H1 (cell line): ENCODE data around the gene PRR22. TPM values are rescaled to one million over a fixed set of nuclear protein-coding genes. Genes with fewer than 3 reads are reported as not detected.

ENCODE experiments used
- CTCF ChIA-PET: fragments of 300-600 bp; sonication (Branson Sonifier 250); formaldehyde crosslinking; loops from one replicate; lab custom pipeline; 2021; ENCODE audit not compliant: partially characterized antibody; lab: Charles Lee
- POLR2A ChIA-PET: fragments of 300-600 bp; sonication (Branson Sonifier 250); formaldehyde crosslinking; loops from one replicate; lab custom pipeline; 2021; ENCODE audit warnings: inconsistent platforms; ENCODE audit not compliant: partially characterized antibody; lab: Charles Lee
- DNase-seq, 2 experiments: peaks; one replicate each; pipeline versions ENCODE4 v3.0.0 to v3.0.0-alpha.2; 2010 to 2022; ENCODE audit warnings: low spot score in 2 of 2, low read depth in 1 of 2, mixed read lengths in 1 of 2
- FAIRE-seq: peaks from 2 replicates; lab custom pipeline; 2011; peaks lifted over from hg19 to GRCh38; lab: Jason Lieb, UNC
- H2AFZ ChIP-seq: 2 replicates; pipeline ENCODE4 v1.8.1; 2012; ENCODE audit warnings: low read length, inconsistent platforms
- H2AK5ac ChIP-seq: 2 replicates; pipeline ENCODE4 v1.6.1; 2013; ENCODE audit warnings: low read depth, low read length
- H2BK120ac ChIP-seq: replicated peaks from 2 replicates; pipeline ENCODE3; 2013; ENCODE audit warnings: low read depth, low read length, inconsistent platforms
- H2BK12ac ChIP-seq: 2 replicates; pipeline ENCODE4 v1.6.1; 2013; ENCODE audit warnings: low read depth, low read length
- H2BK15ac ChIP-seq: 2 replicates; pipeline ENCODE4 v1.6.1; 2013; ENCODE audit warnings: low read length
- H2BK20ac ChIP-seq: 2 replicates; pipeline ENCODE4 v1.6.1; 2013; ENCODE audit warnings: low read length
- H2BK5ac ChIP-seq: 2 replicates; pipeline ENCODE4 v1.6.1; 2013; ENCODE audit warnings: low read depth, low read length
- H3K14ac ChIP-seq: 2 replicates; pipeline ENCODE4 v1.6.1; 2013; ENCODE audit warnings: inconsistent platforms; ENCODE audit not compliant: insufficient read length
- H3K18ac ChIP-seq: 2 replicates; pipeline ENCODE4 v1.6.1; 2013; ENCODE audit warnings: low read length; ENCODE audit errors: extremely low read depth
- H3K23ac ChIP-seq: 2 replicates; pipeline ENCODE4 v1.6.1; 2013; ENCODE audit warnings: inconsistent platforms; ENCODE audit not compliant: insufficient read length
- H3K23me2 ChIP-seq: 2 replicates; pipeline ENCODE4 v1.6.1; 2013; ENCODE audit warnings: low read depth, low read length
- H3K27ac ChIP-seq: 2 replicates; pipeline ENCODE4 v1.6.1; 2011; ENCODE audit warnings: low read depth, low read length, inconsistent platforms
- H3K27me3 ChIP-seq, 4 experiments: replicated peaks in 1 of 4; 1 replicate in 1 of 4; 2 replicates in 3 of 4; pipeline versions ENCODE4 v1.6.1 to v1.8.1; 2011 to 2013; ENCODE audit warnings: low read length in 3 of 4, mild to moderate bottlenecking in 3 of 4, inconsistent platforms in 2 of 4, mixed read lengths in 2 of 4, moderate library complexity in 1 of 4; ENCODE audit not compliant: control insufficient read depth in 3 of 4, insufficient read depth in 3 of 4; ENCODE audit errors: extremely low read depth in 1 of 4
- H3K36me3 ChIP-seq, 4 experiments: 2 replicates each; pipeline versions ENCODE4 v1.6.1 to v1.8.1; 2011 to 2013; ENCODE audit warnings: mild to moderate bottlenecking in 4 of 4, low read length in 3 of 4, moderate library complexity in 2 of 4, control low read depth in 1 of 4, inconsistent platforms in 1 of 4; ENCODE audit not compliant: insufficient read depth in 4 of 4, control insufficient read depth in 2 of 4
- H3K4ac ChIP-seq: replicated peaks from 2 replicates; pipeline ENCODE3; 2013; ENCODE audit warnings: low read length, low read depth, mixed read lengths, inconsistent platforms; ENCODE audit not compliant: insufficient read length
- H3K4me1 ChIP-seq, 4 experiments: replicated peaks in 1 of 4; 1 replicate in 1 of 4; 2 replicates in 3 of 4; pipeline versions ENCODE4 v1.6.1 to v1.8.1; 2011 to 2013; ENCODE audit warnings: low read length in 3 of 4, inconsistent platforms in 2 of 4, mixed read lengths in 1 of 4; ENCODE audit not compliant: insufficient read depth in 4 of 4, control insufficient read depth in 3 of 4
- H3K4me2 ChIP-seq, 2 experiments: 2 replicates each; pipeline versions ENCODE4 v1.6.1 to v1.8.1; 2011 to 2013; ENCODE audit warnings: low read depth in 2 of 2, low read length in 2 of 2, control low read depth in 1 of 2, inconsistent platforms in 1 of 2, mild to moderate bottlenecking in 1 of 2; ENCODE audit not compliant: insufficient read depth in 1 of 2
- H3K4me3 ChIP-seq, 4 experiments: fragments of 200-600, 300-600 bp in 1 of 4; sonication (generic), shearing (Covaris generic), sonication (Bioruptor Twin) in 1 of 4; 2 replicates each; pipeline versions ENCODE4 v1.5.1 to v1.8.1; 2011 to 2016; ENCODE audit warnings: low read length in 4 of 4, low read depth in 3 of 4, control low read depth in 2 of 4, inconsistent platforms in 2 of 4, mild to moderate bottlenecking in 2 of 4, mixed read lengths in 1 of 4, moderate library complexity in 1 of 4; ENCODE audit not compliant: insufficient read depth in 2 of 4; ENCODE audit errors: extremely low read depth in 1 of 4
- H3K56ac ChIP-seq: replicated peaks from 2 replicates; pipeline ENCODE3; 2013; ENCODE audit warnings: low read depth, mild to moderate bottlenecking, mixed read lengths, low read length, inconsistent platforms; ENCODE audit not compliant: insufficient read length
- H3K79me1 ChIP-seq: 2 replicates; pipeline ENCODE4 v1.6.1; 2013; ENCODE audit warnings: low read depth, low read length, control low read depth
- H3K79me2 ChIP-seq, 2 experiments: 2 replicates each; pipeline versions ENCODE4 v1.6.1 to v1.8.1; 2012 to 2013; ENCODE audit warnings: low read length in 2 of 2, mild to moderate bottlenecking in 2 of 2, inconsistent platforms in 1 of 2; ENCODE audit not compliant: insufficient read depth in 2 of 2, control insufficient read depth in 1 of 2
- H3K9ac ChIP-seq, 4 experiments: replicated peaks in 1 of 4; 1 replicate in 1 of 4; 2 replicates in 3 of 4; pipeline versions ENCODE4 v1.6.1 to v1.8.1; 2011 to 2013; ENCODE audit warnings: low read depth in 3 of 4, low read length in 3 of 4, control low read depth in 2 of 4, mild to moderate bottlenecking in 2 of 4, moderate library complexity in 2 of 4, inconsistent platforms in 1 of 4; ENCODE audit errors: extremely low read depth in 1 of 4
- H3K9me3 ChIP-seq, 2 experiments: 2 replicates each; pipeline versions ENCODE4 v1.6.1 to v1.8.1; 2012 to 2013; ENCODE audit warnings: mild to moderate bottlenecking in 2 of 2, moderate library complexity in 2 of 2, control low read depth in 1 of 2, inconsistent platforms in 1 of 2, low read depth in 1 of 2, low read length in 1 of 2, mixed read lengths in 1 of 2; ENCODE audit not compliant: insufficient read depth in 2 of 2
- H4K20me1 ChIP-seq, 2 experiments: replicated peaks in 1 of 2; 2 replicates each; pipeline versions ENCODE3 to v1.8.1; 2011 to 2013; ENCODE audit warnings: inconsistent platforms in 2 of 2, low read length in 2 of 2, mild to moderate bottlenecking in 1 of 2; ENCODE audit not compliant: insufficient read depth in 2 of 2, control insufficient read depth in 1 of 2
- H4K5ac ChIP-seq: 2 replicates; pipeline ENCODE4 v1.6.1; 2013; ENCODE audit warnings: low read length, low read depth, mixed read lengths, inconsistent platforms; ENCODE audit not compliant: insufficient read length
- H4K8ac ChIP-seq: 2 replicates; pipeline ENCODE4 v1.8.0; 2013; ENCODE audit warnings: mild to moderate bottlenecking, moderate library complexity, low read length, inconsistent platforms; ENCODE audit not compliant: insufficient read depth; ENCODE audit errors: extremely low read depth
- H4K91ac ChIP-seq: replicated peaks from 2 replicates; pipeline ENCODE3; 2013; ENCODE audit warnings: low read length, mixed read lengths, inconsistent platforms; ENCODE audit not compliant: insufficient read length
- ASH2L ChIP-seq: fragments of 200-600, 300-600 bp; sonication (generic); IDR thresholded peaks from one replicate; pipeline ENCODE4 v1.7.1; 2017; ENCODE audit warnings: low read length
- HDAC2 ChIP-seq, 2 experiments: fragments of 300-600 bp in 1 of 2; sonication (generic) in 1 of 2; IDR thresholded peaks; 2 replicates each; pipeline ENCODE4 v1.6.1; 2011 to 2012; ENCODE audit warnings: low read depth in 2 of 2, low read length in 2 of 2, mild to moderate bottlenecking in 2 of 2, moderate library complexity in 2 of 2, borderline replicate concordance in 1 of 2, inconsistent platforms in 1 of 2
- NANOG ChIP-seq: IDR thresholded peaks from 2 replicates; pipeline ENCODE4 v1.6.1; 2011; ENCODE audit warnings: low read length, low read depth, mild to moderate bottlenecking, inconsistent platforms; ENCODE audit not compliant: insufficient read depth, poor library complexity, severe bottlenecking
- NRF1 ChIP-seq: IDR thresholded peaks from 2 replicates; pipeline ENCODE4 v1.6.1; 2011; ENCODE audit warnings: mild to moderate bottlenecking, low read depth, low read length, improper control_type of control experiment
- POLR2A ChIP-seq, 2 experiments: IDR thresholded peaks; 1 replicate in 1 of 2; 2 replicates in 1 of 2; pipeline ENCODE4 v1.6.1; 2011; ENCODE audit warnings: low read depth in 2 of 2, low read length in 2 of 2, mild to moderate bottlenecking in 2 of 2; ENCODE audit errors: control extremely low read depth in 1 of 2
- RXRA ChIP-seq: IDR thresholded peaks from 2 replicates; pipeline ENCODE4 v1.6.1; 2011; ENCODE audit warnings: low read depth, mild to moderate bottlenecking, low read length, moderate library complexity; ENCODE audit not compliant: insufficient read depth
- SP4 ChIP-seq: IDR thresholded peaks from 2 replicates; pipeline ENCODE4 v1.6.1; 2012; ENCODE audit warnings: low read length, inconsistent platforms
- SUZ12 ChIP-seq: fragments of 200-600 bp; sonication (generic); IDR thresholded peaks from 2 replicates; pipeline ENCODE4 v1.6.1; 2012; ENCODE audit warnings: mild to moderate bottlenecking, inconsistent platforms, low read length, moderate library complexity, mixed read lengths
- YY1 ChIP-seq: IDR thresholded peaks from 2 replicates; pipeline ENCODE4 v1.6.1; 2011; ENCODE audit warnings: low read depth, mild to moderate bottlenecking, low read length
- WGBS, 2 experiments: shearing (Covaris generic) in 1 of 2; methylation state at CpG; one replicate each; pipeline versions ENCODE4 v1.1.6 to v1.1.7; 2013 to 2015; ENCODE audit warnings: low lambda C conversion rate in 2 of 2, mixed read lengths in 2 of 2, inconsistent platforms in 1 of 2, low coverage in 1 of 2, missing lambda C conversion rate in 1 of 2; ENCODE audit not compliant: insufficient replicate concordance in 2 of 2, insufficient coverage in 1 of 2, insufficient read length in 1 of 2; ENCODE audit errors: extremely low coverage in 1 of 2, missing lambda C conversion rate in 1 of 2; 5-methylcytosine and 5-hydroxymethylcytosine counted together
- polyA plus RNA-seq, 7 experiments: library from polyadenylated mRNA; depleted of rRNA in 3 of 7; stranded (reverse) in 5 of 7; unstranded in 2 of 7; fragments of >200 nt in 5 of 7; fragments of 200-250 nt in 2 of 7; gene quantifications; 1 replicate in 5 of 7; 2 replicates in 1 of 7; 4 replicates in 1 of 7; pipeline versions ENCODE4 v1.2.1 to v1.2.3, GENCODE V29; 2011 to 2013; ENCODE audit warnings: missing spikeins in 2 of 7, mixed read lengths in 2 of 7
- total RNA-seq: library from RNA; stranded (reverse); fragmentation: NEBNext Ultra II Directional; extraction: Animal tissue kit (Norgen Biotek cat#: 25700); gene quantifications from 2 replicates; pipeline ENCODE4 v1.2.1, GENCODE V29; 2021

The PRR22 gene
- total and polyA plus RNA-seq, 2 of the 8 experiments (the other 6 are each of a cell fraction or from before 2014, with no cell fraction given), result 1.9 to 2.1 TPM

DNA sequence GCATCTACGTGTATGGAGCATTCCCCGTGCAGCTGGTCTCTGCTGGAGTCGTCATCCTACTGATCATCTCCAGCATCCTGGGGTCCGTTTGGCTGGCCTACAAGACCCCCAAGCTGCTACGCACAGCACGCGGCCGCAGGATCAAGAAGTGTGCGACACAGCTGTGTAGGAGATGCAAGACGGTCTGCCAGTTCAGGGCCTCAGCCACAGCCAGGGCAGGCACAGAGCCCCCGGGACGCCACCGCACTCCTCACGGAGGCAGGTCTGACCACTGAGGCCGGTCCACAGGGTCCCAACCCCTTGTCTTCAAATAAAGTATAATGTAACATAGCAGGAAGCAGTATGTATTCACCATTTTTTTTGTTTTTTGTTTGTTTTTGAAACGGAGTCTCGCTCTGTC lies 6.1 kb downstream of the PRR22 start:
- no peak overlapping the region for H2BK12ac ChIP-seq
- no peak overlapping the region for H4K8ac ChIP-seq
- ChIA-PET POLR2A (interaction anchor here (1.3 to 4.6 kb wide), 2 partner anchors 12 to 87 kb away, joined by 4 to 32 read pairs; partner anchors contain the start of gene DUS3L), CTCF (no interaction called here)
- H4K5ac ChIP-seq, result no peak overlapping the region
- no peaks in the 10 kb centered on the region for H3K23me2 ChIP-seq
- no peaks in the 10 kb centered on the region for H3K79me2 ChIP-seq
- H3K4me2 ChIP-seq, result no peak overlapping the region
- H3K18ac ChIP-seq, result no peak overlapping the region
- DNase-seq, result no peak
- no peak overlapping the region for H3K4me3 ChIP-seq
- H2BK20ac ChIP-seq, result no peak overlapping the region
- H3K79me1 ChIP-seq, result no peaks in the 10 kb centered on the region
- no peak overlapping the region for H3K9ac ChIP-seq
- H3K27ac ChIP-seq, result no peak overlapping the region
- H3K56ac ChIP-seq, result no peak overlapping the region
- WGBS, 2 experiments, result 92% methylated on average over 17 of the region's 17 CpGs; no CpG with 5 or more reads in 1 of the 2 experiments
- no peaks in the 10 kb centered on the region; a peak in 2 of 7 replicates for H3K27me3 ChIP-seq
- no peaks in the 10 kb centered on the region for H3K9me3 ChIP-seq
- H4K91ac ChIP-seq, result no peak overlapping the region
- no peak overlapping the region for H3K23ac ChIP-seq
- no peak overlapping the region for H3K4ac ChIP-seq
- peaks cover 0 to 1% of the 10 kb centered on the region in 2 experiments for H4K20me1 ChIP-seq
- FAIRE-seq, result no peak
- no peaks in the 10 kb centered on the region for H3K4me1 ChIP-seq
- TF ChIP-seq POLR2A (IDR thresholded peaks at IDR 0.05; ENCODE audit: control extremely low read depth in 1 of 2, low read depth in 2 of 2, low read length in 2 of 2) (no peak), HDAC2 (IDR thresholded peaks at IDR 0.05; ENCODE audit: borderline replicate concordance in 1 of 2, low read depth in 2 of 2, low read length in 2 of 2) (no peak), YY1 (no peak), NRF1 (no peak), NANOG (no peak), RXRA (no peak), SUZ12 (no peak), SP4 (no peak), ASH2L (no peak)
- H3K36me3 ChIP-seq, result peaks cover 0 to 2% (median 0%) of the 10 kb centered on the region in 4 experiments; a peak in 1 of 8 replicates
- H2AK5ac ChIP-seq, result no peak overlapping the region
- no peak overlapping the region for H2BK15ac ChIP-seq
- H2BK5ac ChIP-seq, result no peak overlapping the region
- no peak overlapping the region for H2AFZ ChIP-seq
- H3K14ac ChIP-seq, result no peak overlapping the region
- H2BK120ac ChIP-seq, result no peak overlapping the region
